GM19324 (cell line): ENCODE measurements around the gene PERCC1.
"Not testable (repeated sequence)": the region's sequence is repeated elsewhere in the genome, so short reads cannot be mapped to it uniquely, and the experiment has no call there.

Source experiments
- ATAC-seq: cut with Tn5 transposase; IDR thresholded peaks from one replicate; pipeline ENCODE4 v1.9.1; 2021; ENCODE audit warnings: mild to moderate bottlenecking, moderate library complexity; ENCODE audit not compliant: unreplicated experiment, low FRiP score

Gene PERCC1

DNA sequence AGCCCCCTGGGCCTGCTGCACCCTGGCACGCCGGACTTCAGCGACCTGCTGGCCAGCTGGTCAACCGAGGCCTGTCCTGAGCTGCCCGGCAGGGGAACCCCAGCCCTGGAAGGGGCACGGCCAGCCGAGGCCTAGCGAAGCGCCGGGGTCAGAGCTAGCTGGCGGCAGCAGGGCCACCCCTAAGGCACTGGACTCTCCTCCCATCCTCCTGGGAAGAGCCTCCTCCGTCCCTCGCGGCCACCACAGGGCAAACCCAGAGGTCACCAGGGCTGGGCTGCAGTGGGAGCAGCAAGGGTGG is 2.3 kb downstream of the PERCC1 start:
- ATAC-seq, result no peak

DNA sequence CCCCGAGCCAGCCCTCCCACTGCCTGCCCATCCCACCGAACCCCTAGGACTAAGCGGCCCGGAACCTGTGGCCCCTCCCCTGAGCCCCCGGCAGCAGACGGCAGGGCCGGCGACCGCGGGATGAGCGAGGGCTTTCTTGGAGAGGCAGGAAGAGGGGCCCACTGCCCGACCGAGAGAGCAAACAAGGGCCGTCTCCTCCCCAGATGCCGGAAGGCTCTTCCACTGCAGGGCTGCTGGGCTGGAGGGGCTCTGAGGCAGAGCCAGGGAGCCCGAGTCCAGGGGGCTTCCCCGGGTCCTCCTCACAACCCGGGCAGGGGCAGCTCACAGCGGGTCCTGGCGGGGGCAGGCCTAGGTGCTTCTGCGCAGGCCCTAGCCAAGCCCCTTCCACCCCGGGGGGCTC is 2.9 kb downstream of the PERCC1 start:
- no peak for ATAC-seq

GRCh38 chr16:1434644-1435592 is 4.0 kb downstream of the PERCC1 start:
- ATAC-seq, result no peak

- no peak for ATAC-seq
These were observed 5.2 kb downstream of the PERCC1 start for GRCh38 chr16:1435921-1436697.

GRCh38 chr16:1436731-1437355 is 6.0 kb downstream of the PERCC1 start:
- ATAC-seq, result no peak

GRCh38 chr16:1437606-1438005 is 6.7 kb downstream of the PERCC1 start:
- ATAC-seq, result no peak

DNA sequence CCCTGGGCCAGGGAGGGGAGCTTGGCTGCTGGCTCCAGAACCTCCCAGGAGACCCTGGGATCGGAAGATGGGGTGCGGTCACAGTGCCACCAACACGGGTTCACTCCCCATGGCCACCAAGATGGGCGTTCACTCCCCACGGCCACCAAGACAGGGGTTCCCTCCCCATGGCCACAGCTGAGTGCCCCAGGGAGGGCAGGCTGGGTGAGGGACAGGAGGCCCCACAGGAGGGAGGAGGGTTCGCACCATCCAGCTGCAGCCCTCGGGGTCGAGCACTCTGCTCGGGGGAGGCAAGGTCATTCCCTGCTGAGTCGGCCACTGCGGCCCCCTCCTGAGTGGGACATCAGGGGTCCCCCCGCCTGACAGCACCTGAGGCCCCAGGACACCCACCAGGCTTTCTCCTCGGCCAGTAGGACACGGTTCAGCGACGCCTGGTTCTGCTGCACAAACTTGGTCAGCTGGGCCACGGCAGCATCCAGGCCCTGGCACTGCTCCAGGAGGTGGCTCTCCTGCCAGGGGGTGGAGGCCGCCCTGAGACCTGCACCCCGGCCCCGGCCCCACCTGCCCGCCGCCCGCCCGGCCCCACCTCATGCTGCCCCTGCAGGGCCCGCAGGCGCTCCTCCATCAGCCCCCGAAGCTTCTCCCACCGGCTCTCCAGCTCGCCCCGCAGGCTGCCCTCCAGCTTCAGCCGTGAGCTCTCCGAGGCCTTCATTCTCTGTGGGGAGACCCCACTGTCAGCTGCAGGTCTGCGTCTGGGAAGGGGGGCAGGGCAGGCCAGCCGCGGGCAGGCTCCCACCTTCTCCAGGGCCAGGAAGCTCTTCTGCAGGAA is 7.6 kb downstream of the PERCC1 start:
- no peak for ATAC-seq

GRCh38 chr16:1439058-1439698 is 8.3 kb downstream of the PERCC1 start:
- ATAC-seq, result no peak

GRCh38 chr16:1439699-1440074 is 8.8 kb downstream of the PERCC1 start:
- ATAC-seq, result not testable (repeated sequence)

DNA sequence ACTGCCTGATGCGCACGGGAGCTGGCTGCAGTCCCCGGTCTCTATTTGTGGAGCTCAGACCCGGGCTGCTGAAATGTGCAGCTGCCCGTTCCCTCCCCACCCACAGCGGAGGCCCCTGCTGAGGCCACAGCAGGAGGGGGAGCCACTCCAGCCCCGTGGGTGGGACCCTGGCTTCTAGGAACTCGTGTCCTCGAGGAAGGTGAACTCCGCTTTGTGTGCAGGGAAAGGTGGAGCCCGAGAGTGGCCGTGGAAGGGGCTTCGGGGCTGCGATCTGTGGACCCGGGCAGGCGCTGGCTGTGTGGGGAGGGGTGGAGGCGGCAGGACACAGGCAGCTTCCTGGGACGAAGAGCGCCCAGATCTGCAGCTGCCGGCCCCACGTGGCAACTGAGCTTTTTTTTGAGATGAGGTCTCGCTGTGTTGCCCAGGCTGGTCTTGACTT is 10.5 kb downstream of the PERCC1 start:
- no peak for ATAC-seq

DNA sequence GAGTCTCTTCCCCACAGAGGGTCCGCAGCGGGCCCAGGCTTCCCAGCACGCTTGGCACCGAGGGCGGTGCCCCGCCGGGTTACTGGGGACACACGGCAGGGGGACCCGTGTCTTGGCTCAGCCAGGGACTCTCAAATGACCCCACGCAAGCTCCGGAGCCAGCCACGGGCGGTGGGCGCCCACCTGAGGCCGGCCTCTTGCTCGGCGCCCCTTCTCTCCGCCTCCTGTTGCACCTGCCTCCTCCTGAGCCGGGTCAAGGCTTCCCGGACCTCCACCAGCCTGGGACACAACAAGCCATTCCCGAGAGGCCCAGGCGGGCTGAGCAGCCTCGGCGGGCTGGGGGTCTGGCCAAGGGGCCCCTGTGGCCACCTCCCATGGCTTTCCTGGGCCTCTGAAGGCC is 11.8 kb downstream of the PERCC1 start:
- no peak for ATAC-seq

GRCh38 chr16:1443403-1443973 is 12.6 kb downstream of the PERCC1 start:
- no peak for ATAC-seq

DNA sequence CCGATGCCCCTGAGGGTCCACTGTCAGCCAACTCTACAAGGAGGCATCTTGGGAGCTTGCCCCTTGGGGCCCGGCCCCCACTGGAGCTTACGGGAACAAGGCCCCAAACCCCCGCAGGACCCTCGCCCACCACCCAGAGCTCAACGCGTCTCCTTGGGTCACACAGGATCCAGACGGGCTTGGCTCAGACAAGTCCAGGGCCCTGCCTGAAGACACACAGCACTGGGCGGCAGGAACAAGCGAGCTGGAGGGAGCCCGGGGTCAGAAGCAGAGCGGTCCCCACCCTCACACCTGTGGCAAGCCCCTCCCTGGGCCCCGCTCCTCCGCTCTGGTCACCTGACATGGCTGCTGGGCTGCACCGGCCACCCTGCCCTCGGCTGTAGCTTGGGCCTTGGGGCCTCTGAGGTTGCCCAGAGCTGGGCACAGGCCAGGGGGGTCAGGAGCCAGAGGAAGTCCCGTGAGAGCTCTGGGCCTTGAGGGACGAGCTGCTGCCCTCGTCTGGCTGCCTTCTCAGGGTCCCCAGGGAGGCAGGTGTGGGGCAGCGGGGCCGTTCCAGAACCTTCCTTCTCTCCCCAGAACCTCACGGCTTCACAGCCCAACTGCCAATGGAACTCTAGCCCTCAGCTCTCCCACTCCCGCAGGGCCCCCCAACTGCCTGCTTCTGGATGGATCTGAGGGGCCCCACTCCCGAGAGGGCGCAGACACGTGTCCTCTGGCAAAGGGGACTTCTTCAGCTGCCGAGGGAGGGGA is 13.3 kb downstream of the PERCC1 start, which contains the start of gene CCDC154:
CCDC154 (minus strand) TSS at position 577 of the 750 bp plus-strand sequence; CDS start at position 343, 234 bp downstream.
- no peak for ATAC-seq

DNA sequence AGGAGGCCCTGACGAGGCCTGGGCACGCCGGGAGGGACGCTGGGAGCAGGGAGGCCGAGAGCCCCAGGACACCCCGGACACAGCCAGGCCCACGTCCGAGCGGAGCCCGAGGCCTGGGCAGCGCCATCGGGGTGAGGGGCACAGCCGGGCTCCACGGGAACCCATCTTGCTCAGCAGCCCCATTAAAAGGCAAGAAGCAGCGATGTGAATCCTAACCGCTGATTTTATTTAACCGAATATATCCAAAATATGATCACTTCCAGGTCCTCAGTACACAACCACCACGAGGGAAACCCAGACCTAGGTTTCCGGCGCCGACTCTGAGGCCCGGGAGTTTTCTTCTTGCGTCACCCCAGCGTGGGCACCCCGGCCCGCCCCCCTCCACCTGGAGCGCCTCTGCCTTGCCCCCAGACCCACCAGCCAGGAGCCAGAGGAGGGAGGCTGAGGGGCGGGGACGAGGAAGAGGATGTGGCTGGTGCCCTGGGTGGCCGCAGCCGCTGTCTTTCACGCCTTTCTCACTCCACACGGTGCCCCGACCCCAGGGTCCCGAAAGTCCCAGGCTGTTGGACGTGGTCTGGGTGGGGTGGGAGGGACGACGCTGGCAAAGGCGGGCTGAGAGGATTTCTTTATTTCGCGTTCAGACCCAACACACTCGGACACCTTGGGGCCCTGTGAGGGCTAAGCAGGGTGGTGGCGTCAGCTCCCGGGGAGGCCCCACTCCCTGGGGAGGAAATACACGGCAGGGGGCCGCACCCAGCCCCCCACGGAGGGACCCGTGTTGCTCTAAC is 14.0 kb downstream of the PERCC1 start:
- no peak for ATAC-seq

DNA sequence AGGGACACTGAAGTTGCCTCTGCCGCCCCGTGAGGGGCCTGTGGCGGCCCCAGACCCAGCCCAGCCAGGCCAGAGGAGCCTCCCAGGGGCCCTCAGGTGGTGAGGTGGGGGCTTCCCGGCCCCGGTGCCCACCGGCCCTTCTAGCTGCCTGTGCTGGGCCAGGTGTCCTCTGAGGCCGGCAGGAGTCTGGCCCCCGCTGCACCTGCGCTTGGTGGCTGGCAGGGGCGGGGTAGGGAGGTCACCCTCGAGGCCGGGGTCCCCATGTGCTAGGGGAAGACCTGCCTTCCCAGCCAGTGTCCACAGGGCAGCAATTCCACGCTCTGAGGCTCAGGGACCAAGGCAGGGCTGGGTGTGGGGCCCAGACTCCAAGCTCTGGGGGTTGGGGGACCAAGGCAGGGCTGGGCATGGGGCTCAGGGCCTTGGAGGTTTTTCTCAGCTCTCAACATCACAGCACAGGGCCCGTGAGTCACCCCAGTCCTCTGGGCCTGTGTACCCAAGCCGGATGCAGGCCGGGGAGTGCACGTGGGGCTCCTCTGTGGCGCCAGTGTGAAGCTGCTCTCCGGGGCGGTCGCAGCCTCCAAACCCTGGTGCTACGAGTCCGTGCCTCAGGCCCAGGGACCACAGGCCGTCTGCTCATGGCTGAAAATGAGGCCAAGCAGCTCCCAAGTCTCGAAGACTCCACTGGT is 14.8 kb downstream of the PERCC1 start:
- no peak for ATAC-seq

GRCh38 chr16:1446296-1447080 is 15.6 kb downstream of the PERCC1 start:
- ATAC-seq, result no peak

- ATAC-seq, result no peak
These were observed 17.1 kb downstream of the PERCC1 start for GRCh38 chr16:1447965-1448364.
